ENCODE data around the gene OR4K1. TPM values are rescaled to one million over a fixed set of nuclear protein-coding genes. Genes with fewer than 3 reads are reported as not detected.
"Not testable (repeated sequence)": the region's sequence is repeated elsewhere in the genome, so short reads cannot be mapped to it uniquely, and the experiment has no call there.

Gene OR4K1
- total RNA-seq, 4 donors from 2014 or later = not detected

DNA sequence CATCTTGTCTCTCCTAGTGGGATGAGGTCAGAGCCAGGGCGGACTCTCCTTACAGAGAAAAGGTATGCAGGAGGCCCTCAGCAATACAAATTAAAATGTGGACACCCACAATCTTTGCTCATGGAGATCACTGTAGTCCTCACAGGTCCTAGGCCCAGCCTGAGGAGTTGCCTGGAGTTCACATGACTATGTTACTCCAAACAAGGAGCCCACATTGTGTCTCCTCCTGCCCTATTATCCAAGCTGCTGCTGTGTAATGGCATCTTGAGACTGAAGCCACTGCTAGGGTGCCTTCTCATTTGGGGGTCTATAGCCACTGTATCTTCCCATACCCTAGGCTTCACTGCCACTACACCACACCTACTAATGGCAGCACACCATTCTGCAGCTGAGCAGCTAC lies 11.0 kb downstream of the OR4K1 start:
- Histone ChIP-seq H3K4me3 (replicated peaks in 1 of 3) (no peak overlapping the region), H3K4me1 (no peaks in the 10 kb centered on the region), H3K27me3 (no peaks in the 10 kb centered on the region), H3K36me3 (no peaks in the 10 kb centered on the region), H3K27ac (no peak overlapping the region), H3K9me3 (no peaks in the 10 kb centered on the region)
- intact Hi-C loops (cut with DNase I) = no loop called here
- no peak for TF ChIP-seq POLR2A (IDR thresholded peaks at IDR 0.05)
- TF ChIP-seq, protein P1, sequence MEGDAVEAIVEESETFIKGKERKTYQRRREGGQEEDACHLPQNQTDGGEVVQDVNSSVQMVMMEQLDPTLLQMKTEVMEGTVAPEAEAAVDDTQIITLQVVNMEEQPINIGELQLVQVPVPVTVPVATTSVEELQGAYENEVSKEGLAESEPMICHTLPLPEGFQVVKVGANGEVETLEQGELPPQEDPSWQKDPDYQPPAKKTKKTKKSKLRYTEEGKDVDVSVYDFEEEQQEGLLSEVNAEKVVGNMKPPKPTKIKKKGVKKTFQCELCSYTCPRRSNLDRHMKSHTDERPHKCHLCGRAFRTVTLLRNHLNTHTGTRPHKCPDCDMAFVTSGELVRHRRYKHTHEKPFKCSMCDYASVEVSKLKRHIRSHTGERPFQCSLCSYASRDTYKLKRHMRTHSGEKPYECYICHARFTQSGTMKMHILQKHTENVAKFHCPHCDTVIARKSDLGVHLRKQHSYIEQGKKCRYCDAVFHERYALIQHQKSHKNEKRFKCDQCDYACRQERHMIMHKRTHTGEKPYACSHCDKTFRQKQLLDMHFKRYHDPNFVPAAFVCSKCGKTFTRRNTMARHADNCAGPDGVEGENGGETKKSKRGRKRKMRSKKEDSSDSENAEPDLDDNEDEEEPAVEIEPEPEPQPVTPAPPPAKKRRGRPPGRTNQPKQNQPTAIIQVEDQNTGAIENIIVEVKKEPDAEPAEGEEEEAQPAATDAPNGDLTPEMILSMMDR (IDR thresholded peaks at IDR 0.05) = no peak
- 72 to 84% methylated on average over 1 of the region's 1 CpG for WGBS, 2 donors
- DNase-seq = no peak

DNA sequence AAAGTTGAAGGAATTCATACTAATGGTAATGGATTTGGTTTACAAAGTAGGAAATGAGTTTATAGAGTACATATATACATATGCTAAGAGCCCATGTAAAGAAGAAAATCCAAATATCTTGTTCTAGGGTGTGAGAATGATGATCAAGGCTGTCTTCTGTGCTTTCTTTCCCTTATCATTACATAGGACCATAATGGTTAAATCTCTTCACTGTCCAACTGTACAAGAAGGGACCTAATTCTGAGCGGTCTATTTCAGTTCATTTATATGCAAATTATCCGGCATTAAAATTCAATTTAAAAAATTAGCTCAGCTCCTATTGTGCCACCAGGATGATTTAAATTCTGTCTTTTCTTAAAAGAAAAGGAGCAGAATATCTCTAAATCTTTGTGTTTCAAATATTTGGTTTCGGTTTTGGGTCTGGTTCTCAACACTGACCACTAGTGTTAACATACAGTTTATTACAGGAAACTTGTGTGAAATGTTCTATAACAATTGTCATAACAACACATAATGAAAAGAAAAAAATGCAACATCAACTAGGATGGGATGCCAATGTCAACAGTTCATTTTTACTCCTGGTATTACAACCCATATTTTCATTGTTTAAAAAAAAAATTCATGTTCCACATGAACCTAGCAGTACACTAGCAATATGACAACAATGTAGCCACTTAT lies 16.8 kb downstream of the OR4K1 start:
- Histone ChIP-seq H3K27me3 (no peaks in the 10 kb centered on the region), H3K4me1 (no peaks in the 10 kb centered on the region), H3K9me3 (no peaks in the 10 kb centered on the region), H3K36me3 (no peaks in the 10 kb centered on the region), H3K4me3 (replicated peaks in 1 of 3) (no peak overlapping the region), H3K27ac (no peak overlapping the region)
- TF ChIP-seq, protein P1 (IDR thresholded peaks at IDR 0.05) = no peak
- TF ChIP-seq POLR2A (IDR thresholded peaks at IDR 0.05) = no peak
- DNase-seq = no peak
- 72 to 79% methylated on average over 3 of the region's 3 CpGs for WGBS, 2 donors
- intact Hi-C loops (cut with DNase I) = no loop called here

DNA sequence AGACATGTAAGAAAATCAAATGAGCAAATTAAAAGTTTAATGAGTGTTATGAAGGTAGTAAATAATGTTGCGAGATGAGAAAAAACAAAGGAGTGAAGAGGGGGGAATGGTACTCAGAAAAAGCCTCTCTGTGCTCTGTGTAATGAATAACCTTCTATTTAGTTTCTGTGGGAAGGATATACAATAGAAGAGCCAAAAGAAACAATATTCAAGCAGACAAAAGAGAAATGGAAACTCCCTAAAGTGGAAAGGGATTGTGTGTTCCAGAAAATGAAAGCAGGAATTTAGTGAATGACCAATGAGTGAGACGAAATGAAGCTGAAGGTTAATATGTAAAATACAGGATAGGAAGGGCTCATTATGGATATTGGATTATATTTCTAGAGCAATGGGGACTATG lies 18.5 kb downstream of the OR4K1 start:
- Histone ChIP-seq H3K27ac (no peak overlapping the region), H3K4me1 (no peaks in the 10 kb centered on the region), H3K27me3 (no peaks in the 10 kb centered on the region), H3K36me3 (no peaks in the 10 kb centered on the region), H3K9me3 (no peaks in the 10 kb centered on the region), H3K4me3 (replicated peaks in 1 of 3) (no peak overlapping the region)
- intact Hi-C loops (cut with DNase I) = no loop called here
- 64 to 65% methylated on average over 2 of the region's 2 CpGs for WGBS, 2 donors
- TF ChIP-seq, protein P1 (IDR thresholded peaks at IDR 0.05) = no peak
- TF ChIP-seq POLR2A (IDR thresholded peaks at IDR 0.05) = no peak
- no peak for DNase-seq

DNA sequence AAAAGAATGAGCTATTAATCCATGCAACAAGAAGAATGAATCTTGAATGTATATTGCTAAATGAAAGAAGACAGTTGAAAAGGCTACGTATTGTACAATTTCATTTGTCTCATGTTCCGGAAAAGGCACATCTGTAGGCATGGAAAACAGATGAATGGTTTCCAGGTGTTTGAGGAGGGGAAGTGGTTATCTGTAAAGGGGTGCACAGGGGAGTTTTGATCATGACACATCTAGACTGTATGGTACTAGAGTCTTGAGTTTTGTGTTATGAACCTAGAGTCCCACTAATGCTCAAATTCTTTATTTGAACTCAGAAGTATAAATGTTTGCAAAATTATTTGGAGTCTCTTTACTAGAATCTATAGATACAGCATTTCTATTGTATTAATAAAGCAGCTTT lies 39.0 kb downstream of the OR4K1 start:
- H3K9me3 ChIP-seq; intact Hi-C loops (cut with DNase I); DNase-seq; H3K36me3 ChIP-seq; H3K4me3 ChIP-seq (replicated peaks in 1 of 3); H3K27ac ChIP-seq; H3K27me3 ChIP-seq; H3K4me1 ChIP-seq: not testable (repeated sequence)
- 45 to 60% methylated on average over 2 of the region's 2 CpGs for WGBS, 2 donors

DNA sequence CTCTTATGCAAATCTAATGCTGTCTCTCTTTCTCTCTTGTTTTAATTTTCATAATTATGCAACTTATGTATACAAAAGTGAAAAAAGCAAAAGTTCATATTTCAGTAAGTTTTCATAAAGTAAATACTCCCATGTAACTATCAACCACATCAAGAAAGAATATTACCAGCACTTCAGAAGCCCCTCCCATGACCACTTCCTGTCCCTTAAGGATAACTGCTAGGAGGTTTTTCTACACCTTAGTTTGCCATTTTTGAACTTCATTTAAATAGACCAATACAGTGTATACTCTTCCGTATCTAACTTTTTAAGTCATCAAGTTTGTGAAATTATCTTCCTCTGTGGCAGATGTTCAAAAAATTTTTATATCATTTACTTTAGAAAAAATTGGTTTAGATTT lies 44.1 kb downstream of the OR4K1 start:
- Histone ChIP-seq H3K9me3 (no peaks in the 10 kb centered on the region), H3K36me3 (no peaks in the 10 kb centered on the region), H3K27me3 (no peaks in the 10 kb centered on the region), H3K27ac (no peak overlapping the region), H3K4me3 (replicated peaks in 1 of 3) (no peak overlapping the region), H3K4me1 (no peaks in the 10 kb centered on the region)
- no peak for DNase-seq
- intact Hi-C loops (cut with DNase I) = no loop called here
- TF ChIP-seq, protein P1 (IDR thresholded peaks at IDR 0.05) = no peak
- no peak for TF ChIP-seq POLR2A (IDR thresholded peaks at IDR 0.05)
- 68 to 70% methylated on average over 1 of the region's 1 CpG for WGBS, 2 donors
